ENCODE results near the gene ATG7. TPM values are rescaled to one million over a fixed set of nuclear protein-coding genes. Genes with fewer than 3 reads are reported as not detected.

Gene ATG7
- total RNA-seq, 1 experiment from 2014 or later, result 56.1 TPM

DNA sequence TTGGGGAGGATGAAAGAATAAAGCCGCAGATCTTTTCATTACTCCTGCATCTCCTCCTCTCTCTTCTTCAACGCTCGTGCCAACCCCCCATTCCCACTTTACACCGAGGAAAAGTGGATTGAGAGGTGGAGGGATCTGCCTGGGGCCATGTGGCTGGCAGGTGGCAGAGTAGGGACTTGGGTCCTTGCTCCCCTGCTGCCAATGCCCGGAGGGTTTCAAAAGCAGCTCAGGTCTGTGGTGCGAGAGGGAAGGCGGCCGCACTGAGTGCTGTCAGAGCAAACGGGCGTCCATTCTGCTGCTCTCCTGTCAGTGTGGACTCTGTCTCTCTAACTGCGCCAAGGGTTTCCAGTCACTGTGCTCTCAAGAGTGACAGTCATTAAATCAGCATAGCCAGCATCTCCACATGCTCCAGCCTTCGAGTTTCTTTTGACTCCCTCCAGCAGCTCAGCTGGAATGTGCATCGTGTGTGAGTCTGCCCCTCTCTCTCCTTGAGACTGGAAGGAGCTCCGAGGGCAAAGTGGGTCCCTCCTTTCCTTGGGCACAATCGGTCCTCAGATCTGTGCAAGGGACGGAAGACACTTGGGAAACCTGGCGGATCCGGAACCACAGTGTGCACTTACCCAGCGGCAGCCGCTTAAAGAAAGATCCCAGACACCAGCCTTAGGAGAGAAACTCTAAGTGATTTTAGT is 302.9 kb downstream of the ATG7 start:
- Histone ChIP-seq H3K9me3 (ENCODE audit: insufficient read depth, low read depth) (no peaks in the 10 kb centered on the region), H3K9me2 (ENCODE audit: insufficient read depth) (no peaks in the 10 kb centered on the region), H3F3A (ENCODE audit: insufficient read depth, low read depth) (no peaks in the 10 kb centered on the region; the same call in 1 of the 2 replicates), H3K36me3 (ENCODE audit: low read depth) (no peaks in the 10 kb centered on the region), H4K20me1 (ENCODE audit: insufficient read depth) (peaks cover 51% of the 10 kb centered on the region), H3K4me1 (replicated peaks; ENCODE audit: insufficient read depth) (peaks cover 5% of the 10 kb centered on the region; the same call in 1 of the 2 replicates), H3K27me3 (ENCODE audit: insufficient read depth, low read depth) (no peaks in the 10 kb centered on the region), H3K4me3 (no peak overlapping the region), H3K27ac (no peak overlapping the region), H3K4me2 (no peak overlapping the region), H2AFZ (no peak overlapping the region), H3K79me2 (ENCODE audit: low read depth) (peaks cover 46% of the 10 kb centered on the region)
- ChIA-PET CTCF (no interaction called here), POLR2A (ENCODE audit: unreplicated experiment) (interaction anchor here (0.6 kb wide), 1 partner anchor 49 kb away, joined by 10 read pairs; no protein-coding TSS in a partner anchor)
- intact Hi-C loops (cut with micrococcal nuclease; ENCODE audit: unreplicated experiment), result no loop called here
- no TSS peak for BruUV-seq (replicated peaks)
- TF ChIP-seq, protein P1, sequence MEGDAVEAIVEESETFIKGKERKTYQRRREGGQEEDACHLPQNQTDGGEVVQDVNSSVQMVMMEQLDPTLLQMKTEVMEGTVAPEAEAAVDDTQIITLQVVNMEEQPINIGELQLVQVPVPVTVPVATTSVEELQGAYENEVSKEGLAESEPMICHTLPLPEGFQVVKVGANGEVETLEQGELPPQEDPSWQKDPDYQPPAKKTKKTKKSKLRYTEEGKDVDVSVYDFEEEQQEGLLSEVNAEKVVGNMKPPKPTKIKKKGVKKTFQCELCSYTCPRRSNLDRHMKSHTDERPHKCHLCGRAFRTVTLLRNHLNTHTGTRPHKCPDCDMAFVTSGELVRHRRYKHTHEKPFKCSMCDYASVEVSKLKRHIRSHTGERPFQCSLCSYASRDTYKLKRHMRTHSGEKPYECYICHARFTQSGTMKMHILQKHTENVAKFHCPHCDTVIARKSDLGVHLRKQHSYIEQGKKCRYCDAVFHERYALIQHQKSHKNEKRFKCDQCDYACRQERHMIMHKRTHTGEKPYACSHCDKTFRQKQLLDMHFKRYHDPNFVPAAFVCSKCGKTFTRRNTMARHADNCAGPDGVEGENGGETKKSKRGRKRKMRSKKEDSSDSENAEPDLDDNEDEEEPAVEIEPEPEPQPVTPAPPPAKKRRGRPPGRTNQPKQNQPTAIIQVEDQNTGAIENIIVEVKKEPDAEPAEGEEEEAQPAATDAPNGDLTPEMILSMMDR (conservative IDR thresholded peaks at IDR 0.05), result no peak
- no peak for TF ChIP-seq EZH2 (IDR thresholded peaks at IDR 0.05; ENCODE audit: low read depth)
- no peak for DNase-seq

DNA sequence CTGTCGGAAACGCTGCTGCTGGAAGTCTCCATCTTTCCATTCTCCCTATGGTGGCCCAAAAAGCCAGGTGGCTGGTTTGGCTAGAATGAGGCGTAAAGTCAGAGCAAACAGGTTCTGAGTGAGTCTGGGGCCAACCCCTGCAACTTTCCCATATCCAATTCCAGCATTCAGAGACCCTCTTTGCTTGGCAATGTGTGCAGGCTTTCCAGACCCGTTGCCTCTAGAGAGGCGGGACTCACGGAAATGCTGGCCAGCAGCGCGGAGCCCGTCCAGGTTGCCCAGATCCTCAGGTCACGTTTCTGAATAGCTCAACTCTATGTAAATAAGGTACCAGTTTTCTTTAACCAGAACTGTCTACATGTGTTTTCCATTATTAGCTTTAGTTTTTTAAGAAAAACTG is 303.5 kb downstream of the ATG7 start:
- Histone ChIP-seq H3K27me3 (ENCODE audit: insufficient read depth, low read depth) (no peaks in the 10 kb centered on the region), H3K27ac (no peak overlapping the region), H2AFZ (no peak overlapping the region), H3K79me2 (ENCODE audit: low read depth) (peaks cover 46% of the 10 kb centered on the region), H3F3A (ENCODE audit: insufficient read depth, low read depth) (no peaks in the 10 kb centered on the region), H3K9me3 (ENCODE audit: insufficient read depth, low read depth) (no peaks in the 10 kb centered on the region), H3K4me2 (no peak overlapping the region), H3K9me2 (ENCODE audit: insufficient read depth) (no peaks in the 10 kb centered on the region), H4K20me1 (ENCODE audit: insufficient read depth) (peaks cover 47% of the 10 kb centered on the region), H3K4me3 (no peak overlapping the region), H3K36me3 (ENCODE audit: low read depth) (no peaks in the 10 kb centered on the region), H3K4me1 (replicated peaks; ENCODE audit: insufficient read depth) (no peaks in the 10 kb centered on the region)
- DNase-seq, result no peak
- TF ChIP-seq, protein P1 (conservative IDR thresholded peaks at IDR 0.05), result no peak
- TF ChIP-seq EZH2 (IDR thresholded peaks at IDR 0.05; ENCODE audit: low read depth), result no peak
- POLR2A ChIA-PET (ENCODE audit: unreplicated experiment), result interaction anchor here (0.6 kb wide), 1 partner anchor 48 kb away, joined by 10 read pairs; no protein-coding TSS in a partner anchor
- no TSS peak for BruUV-seq (replicated peaks)
- CTCF ChIA-PET, result no interaction called here
- intact Hi-C loops (cut with micrococcal nuclease; ENCODE audit: unreplicated experiment), result no loop called here

DNA sequence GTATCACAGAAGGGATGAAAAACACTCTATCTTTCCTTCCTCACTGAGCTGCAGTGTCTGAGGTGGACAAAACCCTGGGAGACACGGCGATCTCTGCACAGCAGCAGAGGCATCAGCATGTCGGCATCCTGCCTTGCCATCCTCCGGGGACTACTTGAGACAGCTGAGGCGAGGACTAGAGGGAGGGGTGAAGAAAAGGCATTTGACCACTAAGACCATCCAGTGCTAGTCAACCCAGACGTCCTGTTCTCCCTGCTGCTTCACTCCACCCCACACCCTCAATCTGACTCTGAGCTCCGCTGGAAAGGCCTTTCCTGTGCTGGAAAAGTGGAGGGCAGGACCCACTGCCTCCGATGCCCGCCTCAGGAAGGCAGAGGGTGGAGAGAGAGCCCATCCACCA is 304.3 kb downstream of the ATG7 start:
- no peaks in the 10 kb centered on the region for H3K36me3 ChIP-seq (ENCODE audit: low read depth)
- ChIA-PET POLR2A (ENCODE audit: unreplicated experiment) (interaction anchor here (0.7 kb wide), 1 partner anchor 244 kb away, joined by 3 read pairs; no protein-coding TSS in a partner anchor), CTCF (no interaction called here)
- no TSS peak for BruUV-seq (replicated peaks)
- no peak overlapping the region for H3K4me2 ChIP-seq
- intact Hi-C loops (cut with micrococcal nuclease; ENCODE audit: unreplicated experiment), result no loop called here
- TF ChIP-seq EZH2 (IDR thresholded peaks at IDR 0.05; ENCODE audit: low read depth), result no peak
- TF ChIP-seq, protein P1 (conservative IDR thresholded peaks at IDR 0.05), result no peak
- no peak for DNase-seq
- H3K9me3 ChIP-seq (ENCODE audit: insufficient read depth, low read depth), result no peaks in the 10 kb centered on the region
- H3K4me3 ChIP-seq, result no peak overlapping the region
- no peaks in the 10 kb centered on the region for H3K27me3 ChIP-seq (ENCODE audit: insufficient read depth, low read depth)
- no peaks in the 10 kb centered on the region for H3K9me2 ChIP-seq (ENCODE audit: insufficient read depth)
- peaks cover 50% of the 10 kb centered on the region for H4K20me1 ChIP-seq (ENCODE audit: insufficient read depth)
- no peaks in the 10 kb centered on the region for H3F3A ChIP-seq (ENCODE audit: insufficient read depth, low read depth)
- no peak overlapping the region for H3K27ac ChIP-seq
- no peak overlapping the region for H2AFZ ChIP-seq
- H3K79me2 ChIP-seq (ENCODE audit: low read depth), result peaks cover 47% of the 10 kb centered on the region
- H3K4me1 ChIP-seq (replicated peaks; ENCODE audit: insufficient read depth), result no peaks in the 10 kb centered on the region

Measured in PC-9 (cell line).